ENCODE results near the gene HHIPL2.

DNA sequence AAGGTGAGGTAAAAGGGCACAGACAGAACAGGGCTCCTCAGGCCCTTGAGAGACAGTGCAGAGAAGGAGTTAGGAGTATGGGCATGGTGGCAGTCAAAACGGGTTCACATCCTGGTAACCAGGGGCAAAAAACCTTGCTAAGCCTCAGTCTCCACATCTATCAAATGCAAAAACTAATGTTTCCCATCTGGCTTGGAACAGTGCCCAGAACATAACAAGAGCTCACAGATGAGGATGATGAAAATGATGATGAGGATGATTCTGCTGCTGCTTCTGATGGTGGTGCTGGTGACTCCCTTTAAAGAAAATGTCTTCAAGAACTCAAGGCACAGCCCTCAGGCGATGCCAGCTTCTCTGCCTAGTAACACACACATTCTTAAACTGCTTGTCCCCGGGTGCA is 24.1 kb downstream of the HHIPL2 start:
- no peak for TF ChIP-seq CEBPB (IDR thresholded peaks at IDR 0.05)
- TF ChIP-seq FOXM1 (IDR thresholded peaks at IDR 0.05; ENCODE audit: borderline replicate concordance, low read depth) = no peak
- no peak for TF ChIP-seq CREB1 (IDR thresholded peaks at IDR 0.05; ENCODE audit: low read depth)
- TF ChIP-seq, protein P1, sequence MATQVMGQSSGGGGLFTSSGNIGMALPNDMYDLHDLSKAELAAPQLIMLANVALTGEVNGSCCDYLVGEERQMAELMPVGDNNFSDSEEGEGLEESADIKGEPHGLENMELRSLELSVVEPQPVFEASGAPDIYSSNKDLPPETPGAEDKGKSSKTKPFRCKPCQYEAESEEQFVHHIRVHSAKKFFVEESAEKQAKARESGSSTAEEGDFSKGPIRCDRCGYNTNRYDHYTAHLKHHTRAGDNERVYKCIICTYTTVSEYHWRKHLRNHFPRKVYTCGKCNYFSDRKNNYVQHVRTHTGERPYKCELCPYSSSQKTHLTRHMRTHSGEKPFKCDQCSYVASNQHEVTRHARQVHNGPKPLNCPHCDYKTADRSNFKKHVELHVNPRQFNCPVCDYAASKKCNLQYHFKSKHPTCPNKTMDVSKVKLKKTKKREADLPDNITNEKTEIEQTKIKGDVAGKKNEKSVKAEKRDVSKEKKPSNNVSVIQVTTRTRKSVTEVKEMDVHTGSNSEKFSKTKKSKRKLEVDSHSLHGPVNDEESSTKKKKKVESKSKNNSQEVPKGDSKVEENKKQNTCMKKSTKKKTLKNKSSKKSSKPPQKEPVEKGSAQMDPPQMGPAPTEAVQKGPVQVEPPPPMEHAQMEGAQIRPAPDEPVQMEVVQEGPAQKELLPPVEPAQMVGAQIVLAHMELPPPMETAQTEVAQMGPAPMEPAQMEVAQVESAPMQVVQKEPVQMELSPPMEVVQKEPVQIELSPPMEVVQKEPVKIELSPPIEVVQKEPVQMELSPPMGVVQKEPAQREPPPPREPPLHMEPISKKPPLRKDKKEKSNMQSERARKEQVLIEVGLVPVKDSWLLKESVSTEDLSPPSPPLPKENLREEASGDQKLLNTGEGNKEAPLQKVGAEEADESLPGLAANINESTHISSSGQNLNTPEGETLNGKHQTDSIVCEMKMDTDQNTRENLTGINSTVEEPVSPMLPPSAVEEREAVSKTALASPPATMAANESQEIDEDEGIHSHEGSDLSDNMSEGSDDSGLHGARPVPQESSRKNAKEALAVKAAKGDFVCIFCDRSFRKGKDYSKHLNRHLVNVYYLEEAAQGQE (IDR thresholded peaks at IDR 0.05; ENCODE audit: low read depth) = no peak
- no peak for TF ChIP-seq EP300 (IDR thresholded peaks at IDR 0.05; ENCODE audit: borderline replicate concordance)
- TF ChIP-seq NFIC (IDR thresholded peaks at IDR 0.05) = no peak
- no peak for TF ChIP-seq RAD21 (IDR thresholded peaks at IDR 0.05; ENCODE audit: low read depth)
- no peak for TF ChIP-seq TEAD4 (IDR thresholded peaks at IDR 0.05)
- no peak for TF ChIP-seq TAF1 (IDR thresholded peaks at IDR 0.05; ENCODE audit: low read depth)
- TF ChIP-seq YY1 (IDR thresholded peaks at IDR 0.05; ENCODE audit: low read depth) = no peak
- no peak for TF ChIP-seq ZBTB7A (IDR thresholded peaks at IDR 0.05; ENCODE audit: low read depth)
